Stimulated activated CD4-positive, alpha-beta T cell treated with anti-CD3 and anti-CD28 coated beads, Interleukin-1b, Interleukin-23, amount 100 ng/mL, for 48 hours (primary cell): ENCODE data around the gene PTGR1.
"Not testable (repeated sequence)": the region's sequence is repeated elsewhere in the genome, so short reads cannot be mapped to it uniquely, and the experiment has no call there.

ENCODE experiments used
- DNase-seq: peaks from one replicate; pipeline ENCODE4 v3.0.0-alpha.2; 2020

PTGR1 gene

DNA sequence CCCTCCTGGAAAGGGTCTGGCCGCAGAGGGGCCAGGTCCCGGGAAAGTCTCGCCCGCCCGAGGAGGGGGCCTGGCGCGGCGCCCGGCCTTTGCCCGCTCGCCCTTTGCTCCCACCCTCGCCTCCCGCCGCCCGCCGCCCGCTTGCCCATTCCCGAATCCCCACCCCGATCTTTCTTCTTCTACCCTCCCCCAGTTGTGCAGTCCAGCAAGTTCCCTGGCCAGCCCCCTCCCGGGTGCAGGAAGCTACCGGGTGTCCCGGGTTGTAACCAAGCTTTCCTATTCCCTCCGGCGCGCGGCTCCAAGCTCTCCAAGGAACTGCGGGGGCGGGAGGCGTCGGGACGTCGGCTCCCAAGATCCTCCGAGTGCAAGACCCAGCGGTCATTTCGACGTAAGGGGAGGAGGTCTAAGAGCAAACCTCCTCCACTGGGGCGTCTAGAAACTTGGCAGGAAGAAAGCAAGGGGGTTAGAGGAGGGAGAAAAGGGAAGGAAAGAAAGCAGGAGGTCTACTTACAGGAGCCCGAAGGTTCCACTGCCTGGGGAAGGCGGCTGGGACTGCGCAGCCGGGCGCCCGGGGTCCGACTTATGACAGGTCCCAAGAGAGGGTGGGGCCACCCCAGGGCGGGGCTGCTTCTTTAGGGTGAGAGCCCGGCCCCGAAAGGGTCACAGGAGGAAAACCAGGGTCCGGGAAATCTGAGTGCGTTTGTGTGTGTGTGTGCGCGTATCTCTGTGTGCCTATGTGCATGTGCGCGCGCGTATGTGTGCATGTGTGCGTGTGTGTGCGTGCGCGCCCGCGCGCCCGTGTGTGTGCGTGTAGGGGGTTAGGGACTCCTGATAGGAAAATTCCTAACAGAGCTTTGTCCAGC, at the start of gene PTGR1:
Gene PTGR1, minus strand, starts transcription at position 556 of the 863 bp plus-strand sequence. CDS start 2,225 bp downstream, outside the sequence.
- peak; percentile 22 for DNase-seq

- no peak for DNase-seq
Observed at GRCh38 chr9:111649016-111649415, 49.6 kb upstream of the PTGR1 start.

DNA sequence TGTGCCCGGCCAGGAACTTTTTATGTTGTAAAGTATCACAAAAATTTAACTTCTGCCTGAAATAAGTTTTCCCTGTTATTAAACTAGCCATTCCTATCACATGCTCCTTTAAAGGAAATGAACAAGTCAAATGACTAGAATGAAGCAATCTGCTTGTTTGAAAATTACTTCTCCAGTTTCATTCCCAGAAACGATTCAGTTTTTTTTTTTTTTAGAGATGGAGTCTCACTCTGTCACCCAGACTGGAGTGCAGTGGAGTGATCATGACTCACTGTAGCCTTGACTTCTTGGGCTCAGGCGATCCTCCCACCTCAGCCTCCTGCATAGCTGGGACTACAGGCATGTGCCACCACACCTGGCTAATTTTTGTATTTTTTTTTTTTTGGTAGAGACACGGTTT, 48.6 kb upstream of the PTGR1 start:
- DNase-seq = no peak

DNA sequence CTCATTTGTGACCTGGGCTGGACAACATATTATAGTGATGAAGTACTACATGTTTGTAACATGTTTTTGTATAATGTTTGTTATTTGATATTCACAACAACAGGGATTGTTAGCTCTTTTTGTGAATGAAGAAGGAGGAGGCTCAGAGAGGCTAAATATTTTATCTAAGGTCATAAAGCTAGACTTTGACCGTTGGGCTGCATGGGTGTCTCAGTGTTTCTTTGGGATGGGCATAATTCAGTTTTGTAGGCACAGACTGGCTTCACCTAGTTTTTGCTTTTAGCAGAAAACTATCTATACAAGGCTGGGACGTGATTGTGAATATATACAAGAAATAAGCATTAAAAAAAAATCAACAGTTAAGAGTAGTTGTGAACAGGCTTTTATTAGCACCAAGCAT, 47.0 kb upstream of the PTGR1 start:
- DNase-seq = no peak

GRCh38 chr9:111645806-111646205, 46.4 kb upstream of the PTGR1 start:
- DNase-seq = no peak

GRCh38 chr9:111644195-111644772, 44.8 kb upstream of the PTGR1 start:
- no peak for DNase-seq

DNA sequence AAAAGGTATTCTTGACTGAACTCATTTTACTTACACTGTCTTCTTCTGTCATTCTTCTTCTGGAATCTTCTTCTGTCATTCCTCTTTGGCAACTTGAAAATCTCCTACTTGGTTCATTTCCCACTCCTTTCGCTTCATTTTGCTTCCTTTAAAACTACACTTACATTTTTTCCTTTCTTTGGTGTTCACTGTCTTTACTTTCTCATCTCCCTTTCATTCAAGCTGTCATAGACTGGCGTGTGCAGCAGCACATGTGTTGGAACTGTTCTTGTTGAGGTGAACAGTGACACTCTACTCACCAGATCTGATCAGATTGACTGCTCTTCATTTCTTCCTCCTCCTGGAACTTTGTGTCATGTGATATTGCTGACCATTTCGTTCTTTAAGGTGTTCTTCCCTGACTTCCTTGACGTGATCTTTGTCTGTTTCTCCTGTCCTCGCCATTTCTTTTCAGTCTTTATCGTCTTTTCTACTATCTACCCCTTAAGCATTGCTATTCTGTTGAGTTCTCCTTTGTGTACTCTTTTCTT, 38.0 kb upstream of the PTGR1 start:
- no peak for DNase-seq

DNA sequence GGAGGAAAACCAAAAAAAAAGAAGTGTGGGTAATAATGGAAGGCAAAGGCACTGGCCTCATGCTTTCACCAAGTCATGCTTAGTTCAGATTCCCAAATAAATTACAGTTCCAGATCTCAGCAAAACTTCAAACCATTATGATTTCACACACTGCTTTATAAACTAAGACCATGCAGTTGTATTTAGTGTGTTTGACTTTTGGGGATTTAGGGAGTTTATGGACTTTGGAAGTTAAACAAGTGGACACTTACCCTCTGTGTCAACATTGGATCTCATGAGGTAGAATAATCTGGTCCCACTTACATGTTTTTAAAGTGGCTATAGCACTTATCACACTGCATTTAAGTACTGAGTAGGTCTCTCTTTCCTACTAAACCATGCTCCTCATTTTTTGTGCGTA, 35.4 kb upstream of the PTGR1 start:
- DNase-seq = no peak

GRCh38 chr9:111633389-111633736, 33.9 kb upstream of the PTGR1 start:
- DNase-seq = no peak

DNA sequence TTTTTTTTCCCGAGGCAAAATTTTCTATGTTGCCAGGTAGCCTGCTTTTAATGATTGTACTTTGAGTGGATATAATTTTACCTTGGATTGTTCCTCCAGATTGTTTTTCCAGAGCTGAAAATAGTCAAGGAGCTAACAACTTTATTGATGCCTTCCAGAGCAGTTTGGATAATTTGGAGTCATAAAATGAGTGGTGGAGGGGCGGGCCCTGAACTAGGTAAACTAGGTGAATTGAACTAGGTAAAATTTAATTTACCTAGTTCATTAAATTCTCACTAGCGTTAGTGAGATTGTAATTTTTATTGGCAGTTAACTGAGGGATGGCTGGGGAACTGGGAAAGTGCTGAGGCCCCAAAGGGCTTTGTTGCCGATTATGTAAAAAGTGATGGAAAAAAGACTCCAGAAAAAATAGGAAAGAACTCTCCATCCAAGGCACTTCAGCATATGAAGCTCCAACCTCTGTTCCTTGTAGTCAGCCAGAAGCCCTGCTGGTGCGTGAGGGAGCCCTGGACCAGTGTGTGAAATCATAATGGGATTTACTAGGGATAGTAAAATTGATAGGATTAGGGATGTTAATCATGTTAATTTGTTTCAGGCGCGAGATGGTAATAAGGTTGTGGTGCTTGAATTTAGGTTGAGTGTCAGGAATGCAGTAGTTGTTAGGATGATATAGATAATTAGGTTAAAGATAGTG, 33.4 kb upstream of the PTGR1 start:
- DNase-seq = no peak

- DNase-seq = no peak
Observed at GRCh38 chr9:111632060-111632459, 32.6 kb upstream of the PTGR1 start.

DNA sequence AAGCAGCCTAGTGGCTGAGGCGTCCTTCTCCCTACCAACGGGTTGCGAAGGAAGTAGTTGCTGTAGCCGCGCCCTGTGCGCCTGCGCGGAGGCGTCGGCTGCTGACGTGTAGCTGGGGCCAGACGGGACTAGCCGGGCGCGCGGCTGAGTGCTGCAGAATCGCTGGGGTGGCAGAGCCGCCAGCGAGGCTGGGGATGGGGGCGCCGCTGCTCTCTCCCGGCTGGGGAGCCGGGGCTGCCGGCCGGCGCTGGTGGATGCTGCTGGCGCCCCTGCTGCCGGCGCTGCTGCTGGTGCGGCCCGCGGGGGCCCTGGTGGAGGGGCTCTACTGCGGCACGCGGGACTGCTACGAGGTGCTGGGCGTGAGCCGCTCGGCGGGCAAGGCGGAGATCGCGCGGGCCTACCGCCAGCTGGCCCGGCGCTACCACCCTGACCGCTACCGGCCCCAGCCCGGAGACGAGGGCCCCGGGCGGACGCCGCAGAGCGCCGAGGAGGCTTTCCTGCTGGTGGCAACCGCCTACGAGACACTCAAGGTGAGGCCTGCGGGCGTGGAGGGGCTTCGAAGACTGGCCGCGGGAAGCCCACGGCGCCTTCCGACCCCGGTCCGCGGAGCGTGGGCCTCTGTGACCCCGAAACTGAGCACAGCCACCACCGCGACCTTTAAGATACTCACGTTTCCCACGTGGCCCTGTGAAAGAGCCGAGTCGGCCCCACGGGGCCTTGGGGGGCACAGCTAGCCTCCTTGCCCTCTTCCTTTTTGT, 31.9 kb upstream of the PTGR1 start, which contains the start of gene DNAJC25:
Gene DNAJC25, plus strand, starts transcription at position 121 of the 758 bp plus-strand sequence. Its CDS starts 74 bp downstream, at position 195.
- peak; percentile 98 for DNase-seq

GRCh38 chr9:111630964-111631213, 31.4 kb upstream of the PTGR1 start:
- no peak for DNase-seq

DNA sequence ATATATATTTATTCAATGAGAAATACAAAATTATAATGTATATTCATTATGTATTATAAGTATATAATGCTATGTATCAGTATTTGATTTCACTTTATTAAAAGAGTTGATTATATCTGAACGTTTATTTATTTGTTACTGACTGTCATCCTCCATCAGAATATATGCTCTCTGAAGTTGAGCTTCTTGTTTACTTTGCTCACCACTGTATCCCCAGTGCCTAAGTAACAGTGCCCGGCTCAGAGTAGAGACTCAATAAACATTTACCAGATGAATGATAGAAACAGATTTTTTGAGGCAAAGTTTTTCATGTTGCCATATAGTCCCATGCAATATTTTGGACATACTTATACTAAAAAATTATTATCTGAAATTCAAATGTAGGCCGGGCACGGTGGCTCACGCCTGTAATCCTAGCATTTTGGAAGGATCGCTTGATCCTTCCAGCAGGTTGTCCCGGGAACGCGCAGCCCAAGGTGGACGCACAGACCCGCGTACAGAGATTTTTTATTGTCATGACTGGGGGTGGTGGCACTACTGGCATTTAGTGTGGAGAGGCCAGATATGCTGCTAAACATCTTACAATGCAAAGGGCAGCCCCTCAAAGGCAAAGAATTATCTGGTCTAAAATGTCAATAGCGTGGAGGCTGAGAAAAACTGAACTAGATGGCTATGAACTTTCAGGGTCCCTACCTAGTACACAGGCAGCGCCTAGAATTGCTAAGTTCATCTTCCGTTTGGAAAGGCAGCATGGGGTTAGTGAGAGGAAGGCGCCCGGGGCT, 30.9 kb upstream of the PTGR1 start:
- no peak for DNase-seq

DNA sequence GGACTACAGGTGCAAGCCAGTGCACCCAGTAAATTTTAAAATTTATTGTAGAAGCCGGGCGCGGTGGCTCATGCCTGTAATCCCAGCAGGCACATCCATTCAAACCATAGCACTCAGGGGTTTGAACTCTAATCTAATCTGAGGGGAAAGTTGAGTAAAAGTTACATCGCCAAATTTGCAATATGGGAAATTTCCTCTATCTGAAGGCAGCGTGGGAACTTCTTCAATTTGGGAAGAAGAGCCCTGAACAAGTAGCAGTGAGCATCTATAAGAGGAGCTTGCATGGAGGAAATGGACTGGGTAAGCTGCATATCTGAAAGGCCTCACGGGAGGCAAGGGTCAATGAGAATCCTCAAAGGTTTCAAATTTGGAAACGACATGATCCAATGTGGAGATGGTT, 29.0 kb upstream of the PTGR1 start:
- DNase-seq = no peak

DNA sequence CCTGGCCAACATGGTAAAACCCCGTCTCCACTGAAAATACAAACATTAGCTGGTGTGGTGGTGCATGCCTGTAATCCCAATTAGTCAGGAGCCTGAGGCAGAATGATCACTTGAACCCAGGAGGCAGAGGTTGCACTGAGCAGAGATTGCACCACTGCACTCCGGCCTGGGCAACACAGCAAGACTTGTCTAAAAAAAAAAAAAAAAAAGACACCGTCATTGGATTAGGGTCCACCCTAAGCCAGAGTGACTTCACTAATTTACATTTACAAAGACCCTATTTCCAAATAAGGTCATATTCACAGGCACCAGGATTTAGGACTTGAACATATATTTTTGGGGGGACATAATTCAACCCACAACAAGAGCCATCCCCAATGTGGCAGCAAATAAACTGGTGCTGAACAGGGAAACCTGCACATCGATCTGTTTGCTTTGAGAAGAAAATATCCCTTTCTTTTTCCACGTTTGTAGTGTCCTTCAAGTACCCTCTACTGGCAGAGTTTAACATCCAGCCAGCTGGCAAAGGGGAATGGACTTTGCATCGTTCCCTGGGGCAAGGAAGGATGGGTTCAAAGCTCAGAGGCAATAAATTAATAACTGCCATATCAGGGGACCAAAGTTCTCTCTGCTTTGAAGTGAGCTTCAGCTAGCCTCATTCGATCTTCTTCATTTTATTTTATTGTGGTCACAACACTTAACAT, 28.0 kb upstream of the PTGR1 start:
- no peak for DNase-seq

DNA sequence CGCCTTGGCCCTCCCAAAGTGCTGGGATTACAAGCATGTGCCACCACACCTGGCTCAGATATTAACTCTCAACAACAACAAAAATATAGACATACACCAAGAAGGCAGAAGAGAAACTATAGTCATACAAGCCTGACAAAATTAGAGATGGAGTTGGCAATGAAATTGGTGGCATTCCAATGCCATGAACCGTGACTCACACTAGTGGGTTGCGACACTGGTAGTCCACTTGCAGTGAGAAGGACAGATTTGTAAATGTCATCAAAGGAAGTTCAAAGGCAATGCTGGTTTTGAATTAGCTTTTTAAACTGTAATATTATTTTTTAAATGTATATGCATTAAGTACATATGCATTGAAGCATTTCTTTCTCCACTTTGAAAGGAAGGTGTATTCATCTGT, 23.2 kb upstream of the PTGR1 start:
- no peak for DNase-seq

- peak; percentile 25 for DNase-seq
Observed at GRCh38 chr9:111621895-111622480, 22.5 kb upstream of the PTGR1 start.

DNA sequence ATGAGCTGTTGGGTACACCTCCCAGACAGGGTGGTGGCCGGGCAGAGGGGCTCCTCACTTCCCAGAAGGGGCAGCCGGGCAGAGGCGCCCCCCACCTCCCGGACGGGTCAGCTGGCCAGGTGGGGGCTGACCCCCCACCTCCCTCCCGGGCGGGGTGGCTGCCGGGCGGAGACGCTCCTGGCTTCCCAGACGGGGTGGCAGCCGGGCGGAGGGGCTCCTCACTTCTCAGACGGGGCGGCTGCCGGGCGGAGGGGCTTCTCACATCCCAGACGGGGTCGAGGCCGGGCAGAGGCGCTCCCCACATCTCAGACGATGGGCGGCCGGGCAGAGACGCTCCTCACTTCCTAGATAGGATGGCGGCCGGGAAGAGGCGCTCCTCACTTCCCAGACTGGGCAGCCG, 17.9 kb upstream of the PTGR1 start:
- DNase-seq = not testable (repeated sequence)

DNA sequence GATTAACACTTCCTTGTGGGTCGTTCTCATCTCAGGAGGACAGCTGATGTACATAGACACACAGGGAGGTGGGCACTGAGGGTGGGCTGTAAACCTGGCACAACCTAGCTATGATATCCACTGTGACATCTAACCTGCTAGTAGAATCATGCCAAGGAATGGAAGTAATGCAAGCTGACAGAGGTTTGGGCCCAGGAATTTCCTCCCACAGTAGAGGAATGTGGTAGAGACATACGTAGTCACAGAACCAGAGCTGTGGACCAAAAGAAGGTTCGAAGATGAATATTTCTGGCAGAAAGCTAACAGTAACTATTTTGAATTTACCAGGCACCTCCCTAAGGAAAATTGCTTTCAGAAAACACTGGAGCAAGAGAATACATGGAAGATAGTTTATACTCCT, 16.5 kb upstream of the PTGR1 start:
- DNase-seq = no peak

- DNase-seq = no peak
Observed at GRCh38 chr9:111613436-111614040, 14.1 kb upstream of the PTGR1 start.
